Neural crest cell (in vitro differentiated cells): ENCODE data around the gene SHCBP1. TPM values are rescaled to one million over a fixed set of nuclear protein-coding genes. Genes with fewer than 3 reads are reported as not detected.

Experiments
- DNase-seq: peaks from one replicate; pipeline ENCODE4 v3.0.0; 2021; ENCODE audit warnings: low read depth, mixed read lengths, low spot score
- H3K27ac Mint-ChIP-seq: one replicate; pipeline ENCODE4 v1.8.0; 2021; ENCODE audit warnings: mild to moderate bottlenecking, mixed read lengths; ENCODE audit not compliant: unreplicated experiment
- H3K27me3 Mint-ChIP-seq: 2 replicates; pipeline ENCODE4 v1.8.0; 2021; ENCODE audit warnings: low read depth, mild to moderate bottlenecking, mixed read lengths
- H3K36me3 Mint-ChIP-seq: 2 replicates; pipeline ENCODE4 v1.8.0; 2021; ENCODE audit warnings: low read depth, mild to moderate bottlenecking, mixed read lengths
- H3K4me1 Mint-ChIP-seq: 2 replicates; pipeline ENCODE4 v1.8.0; 2021; ENCODE audit warnings: mixed read lengths
- H3K4me3 Mint-ChIP-seq: one replicate; pipeline ENCODE4 v1.8.0; 2021; ENCODE audit warnings: mild to moderate bottlenecking, mixed read lengths
- H3K9me3 Mint-ChIP-seq: 2 replicates; pipeline ENCODE4 v1.8.0; 2021; ENCODE audit warnings: mixed read lengths
- total RNA-seq: library from RNA; stranded (reverse); gene quantifications from 2 replicates; pipeline ENCODE4 v1.2.1, GENCODE V29; 2021
- TF ChIP-seq, protein P1 (sequence below): fragments of 200-600 bp; sonication (generic); conservative IDR thresholded peaks from 2 replicates; pipeline ENCODE4 v1.5.0; 2021; ENCODE audit warnings: antibody characterized with exemption, mild to moderate bottlenecking

Gene SHCBP1
- total RNA-seq, 1 donor from 2014 or later = 18.7 TPM

DNA sequence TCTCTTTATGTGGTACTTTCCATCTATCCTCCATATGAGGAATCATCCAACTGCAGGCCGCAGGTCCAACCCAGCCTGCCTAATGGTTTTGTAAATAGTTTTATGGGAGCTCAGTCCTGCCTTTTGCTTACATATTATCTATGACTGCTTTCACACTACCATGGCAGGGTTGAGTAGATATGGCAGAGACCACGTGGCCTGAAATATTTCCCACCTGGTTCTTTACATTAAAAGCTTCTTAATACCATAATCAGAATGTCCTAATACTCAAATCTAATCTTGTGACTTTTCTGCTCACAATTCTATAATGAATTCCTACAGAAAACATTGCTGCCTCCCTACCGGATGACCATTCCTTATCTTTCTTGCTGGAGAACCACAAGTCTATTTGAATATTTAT, 71.7 kb downstream of the SHCBP1 start:
- no peak overlapping the region for H3K4me3 Mint-ChIP-seq
- no peaks in the 10 kb centered on the region for H3K36me3 Mint-ChIP-seq
- no peaks in the 10 kb centered on the region for H3K9me3 Mint-ChIP-seq
- TF ChIP-seq, protein P1, sequence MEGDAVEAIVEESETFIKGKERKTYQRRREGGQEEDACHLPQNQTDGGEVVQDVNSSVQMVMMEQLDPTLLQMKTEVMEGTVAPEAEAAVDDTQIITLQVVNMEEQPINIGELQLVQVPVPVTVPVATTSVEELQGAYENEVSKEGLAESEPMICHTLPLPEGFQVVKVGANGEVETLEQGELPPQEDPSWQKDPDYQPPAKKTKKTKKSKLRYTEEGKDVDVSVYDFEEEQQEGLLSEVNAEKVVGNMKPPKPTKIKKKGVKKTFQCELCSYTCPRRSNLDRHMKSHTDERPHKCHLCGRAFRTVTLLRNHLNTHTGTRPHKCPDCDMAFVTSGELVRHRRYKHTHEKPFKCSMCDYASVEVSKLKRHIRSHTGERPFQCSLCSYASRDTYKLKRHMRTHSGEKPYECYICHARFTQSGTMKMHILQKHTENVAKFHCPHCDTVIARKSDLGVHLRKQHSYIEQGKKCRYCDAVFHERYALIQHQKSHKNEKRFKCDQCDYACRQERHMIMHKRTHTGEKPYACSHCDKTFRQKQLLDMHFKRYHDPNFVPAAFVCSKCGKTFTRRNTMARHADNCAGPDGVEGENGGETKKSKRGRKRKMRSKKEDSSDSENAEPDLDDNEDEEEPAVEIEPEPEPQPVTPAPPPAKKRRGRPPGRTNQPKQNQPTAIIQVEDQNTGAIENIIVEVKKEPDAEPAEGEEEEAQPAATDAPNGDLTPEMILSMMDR = no peak
- no peaks in the 10 kb centered on the region for H3K4me1 Mint-ChIP-seq
- H3K27me3 Mint-ChIP-seq = peaks cover 34% of the 10 kb centered on the region
- DNase-seq = no peak
- H3K27ac Mint-ChIP-seq = no peak overlapping the region

Other genes with a start within 250 kb of the SHCBP1 start
- gene VPS35, start 67.8 kb upstream of the SHCBP1 start, total RNA-seq = 102 and 108 TPM in 2 replicates
- 96.1 and 101 TPM in 2 replicates for gene ORC6, start 68.3 kb upstream of the SHCBP1 start, total RNA-seq
- 0.33 and 1.0 TPM in 2 replicates for gene MYLK3, start 127.0 kb upstream of the SHCBP1 start, total RNA-seq
- gene C16orf87, start 209.8 kb upstream of the SHCBP1 start, total RNA-seq = 19.2 and 19.6 TPM in 2 replicates